Retinal pigment epithelial cell (primary cell): ENCODE measurements around the gene COL26A1.

Experiments
- DNase-seq: peaks from one replicate; pipeline ENCODE4 v3.0.0-alpha.2; 2010; ENCODE audit warnings: low read depth
- H3K4me3 ChIP-seq: 2 replicates; pipeline ENCODE4 v1.5.1; 2011; ENCODE audit warnings: mild to moderate bottlenecking, low read length, control low read depth, moderate library complexity
- CTCF ChIP-seq: conservative IDR thresholded peaks from 2 replicates; pipeline ENCODE4 v1.5.1; 2011; ENCODE audit warnings: low read depth, low read length, control low read depth, inconsistent platforms

The COL26A1 gene

DNA sequence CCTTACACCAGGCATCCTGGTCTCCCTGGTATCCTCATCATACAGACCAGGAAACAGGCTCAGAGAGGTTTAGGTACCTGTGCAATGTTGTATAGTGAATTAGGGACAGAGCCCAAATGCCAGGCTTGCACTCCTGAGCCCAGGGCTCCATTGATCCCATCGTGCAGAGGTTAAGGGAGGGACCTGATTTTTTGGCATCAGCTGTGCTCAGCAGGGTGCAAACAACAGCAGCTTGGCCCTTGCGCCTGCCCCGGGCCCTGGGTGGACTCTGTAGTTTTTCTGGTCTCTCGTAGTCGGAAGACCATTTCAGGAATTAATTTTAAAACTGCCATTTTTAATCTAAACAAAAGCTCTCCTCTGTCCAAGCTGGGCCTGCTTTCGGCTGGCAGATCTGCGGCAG, 79.2 kb downstream of the COL26A1 start:
- DNase-seq, result no peak
- no peak for TF ChIP-seq CTCF
- H3K4me3 ChIP-seq, result no peak overlapping the region

- H3K4me3 ChIP-seq, result no peak overlapping the region
- no peak for TF ChIP-seq CTCF
- DNase-seq, result no peak
Measured at GRCh38 chr7:101442426-101443070, 79.9 kb downstream of the COL26A1 start.

GRCh38 chr7:101450064-101450463, 87.4 kb downstream of the COL26A1 start:
- no peak for DNase-seq
- TF ChIP-seq CTCF, result no peak
- H3K4me3 ChIP-seq, result no peak overlapping the region

- no peak for DNase-seq
Measured at GRCh38 chr7:101453617-101454016, 90.9 kb downstream of the COL26A1 start.

GRCh38 chr7:101457001-101457750, 94.5 kb downstream of the COL26A1 start:
- DNase-seq, result no peak
- no peak for TF ChIP-seq CTCF

More at GRCh38 chr7:101453617-101454016, 90.9 kb downstream of the COL26A1 start:
- H3K4me3 ChIP-seq, result no peak overlapping the region
- no peak for TF ChIP-seq CTCF

GRCh38 chr7:101465131-101465530, 102.5 kb downstream of the COL26A1 start:
- no peak overlapping the region for H3K4me3 ChIP-seq
- TF ChIP-seq CTCF, result no peak
- DNase-seq, result no peak

More at GRCh38 chr7:101457001-101457750, 94.5 kb downstream of the COL26A1 start:
- no peak overlapping the region for H3K4me3 ChIP-seq
